H9 (cell line): ENCODE measurements around the gene MAP2K3. TPM values are rescaled to one million over a fixed set of nuclear protein-coding genes. Genes with fewer than 3 reads are reported as not detected.

Source experiments
- DNase-seq: peaks from one replicate; pipeline ENCODE4 v3.0.0-alpha.2; 2017
- H2AFZ ChIP-seq: one replicate; pipeline ENCODE4 v1.6.1; 2013; ENCODE audit warnings: mild to moderate bottlenecking, low read length, control low read depth, moderate library complexity
- H2AK5ac ChIP-seq: 2 replicates; pipeline ENCODE4 v1.6.1; 2013; ENCODE audit warnings: low read length, control low read depth, mixed read lengths; ENCODE audit not compliant: insufficient read length
- H2BK120ac ChIP-seq: one replicate; pipeline ENCODE4 v1.6.1; 2013; ENCODE audit warnings: low read depth, mild to moderate bottlenecking, low read length, control low read depth, inconsistent platforms; ENCODE audit not compliant: poor library complexity, severe bottlenecking
- H2BK12ac ChIP-seq: 2 replicates; pipeline ENCODE4 v1.6.1; 2013; ENCODE audit warnings: low read length, control low read depth, mixed read lengths, low read depth; ENCODE audit not compliant: insufficient read length
- H2BK15ac ChIP-seq: 2 replicates; pipeline ENCODE4 v1.6.1; 2013; ENCODE audit warnings: low read depth, low read length, control low read depth
- H2BK20ac ChIP-seq: one replicate; pipeline ENCODE4 v1.6.1; 2013; ENCODE audit warnings: low read depth, mild to moderate bottlenecking, low read length, control low read depth, inconsistent platforms; ENCODE audit not compliant: poor library complexity, severe bottlenecking
- H2BK5ac ChIP-seq: 2 replicates; pipeline ENCODE4 v1.6.1; 2013; ENCODE audit warnings: low read length, control low read depth, mixed read lengths; ENCODE audit not compliant: insufficient read length
- H3K14ac ChIP-seq: 2 replicates; pipeline ENCODE4 v1.6.1; 2013; ENCODE audit warnings: low read length, control low read depth; ENCODE audit not compliant: insufficient read depth
- H3K18ac ChIP-seq: 2 replicates; pipeline ENCODE4 v1.6.1; 2013; ENCODE audit warnings: low read depth, mild to moderate bottlenecking, mixed read lengths, low read length, control low read depth; ENCODE audit not compliant: insufficient read length
- H3K23ac ChIP-seq: 2 replicates; pipeline ENCODE4 v1.6.1; 2013; ENCODE audit warnings: low read length, control low read depth, mixed read lengths, low read depth; ENCODE audit not compliant: insufficient read length
- H3K23me2 ChIP-seq: 2 replicates; pipeline ENCODE4 v1.6.1; 2013; ENCODE audit warnings: low read depth, mild to moderate bottlenecking, mixed read lengths, low read length, control low read depth; ENCODE audit not compliant: insufficient read length, poor library complexity, severe bottlenecking
- H3K27ac ChIP-seq: 2 replicates; pipeline ENCODE4 v1.5.1; 2013; ENCODE audit warnings: low read length, control low read depth, mixed read lengths, low read depth; ENCODE audit not compliant: insufficient read length
- H3K27me3 ChIP-seq: 2 replicates; pipeline ENCODE4 v1.6.1; 2013; ENCODE audit warnings: low read length, control low read depth, inconsistent platforms; ENCODE audit not compliant: insufficient read depth
- H3K4ac ChIP-seq: 2 replicates; pipeline ENCODE4 v1.6.1; 2013; ENCODE audit warnings: low read depth, mild to moderate bottlenecking, control low read depth, inconsistent platforms, low read length, moderate library complexity
- H3K4me1 ChIP-seq: 2 replicates; pipeline ENCODE4 v1.6.1; 2013; ENCODE audit warnings: low read length, control low read depth, inconsistent platforms; ENCODE audit not compliant: insufficient read depth
- H3K4me2 ChIP-seq: 2 replicates; pipeline ENCODE4 v1.6.1; 2013; ENCODE audit warnings: low read length, control low read depth, mixed read lengths; ENCODE audit not compliant: insufficient read length, insufficient read depth
- H3K56ac ChIP-seq: 2 replicates; pipeline ENCODE4 v1.6.1; 2013; ENCODE audit warnings: low read depth, mild to moderate bottlenecking, mixed read lengths, low read length, control low read depth; ENCODE audit not compliant: insufficient read length
- H3K79me1 ChIP-seq: 2 replicates; pipeline ENCODE4 v1.6.1; 2013; ENCODE audit warnings: low read depth, mild to moderate bottlenecking, moderate library complexity, low read length, control low read depth, inconsistent platforms; ENCODE audit not compliant: insufficient read depth, poor library complexity, severe bottlenecking
- H3K79me2 ChIP-seq: 2 replicates; pipeline ENCODE4 v1.6.1; 2013; ENCODE audit warnings: low read length, control low read depth, inconsistent platforms; ENCODE audit not compliant: insufficient read depth
- H3K9ac ChIP-seq: 2 replicates; pipeline ENCODE4 v1.6.1; 2013; ENCODE audit warnings: low read length, control low read depth, mixed read lengths; ENCODE audit not compliant: insufficient read length; ENCODE audit errors: extremely low read depth
- H3K9me3 ChIP-seq: one replicate; pipeline ENCODE4 v1.6.1; 2013; ENCODE audit warnings: low read depth, low read length, inconsistent platforms; ENCODE audit not compliant: control insufficient read depth
- H3T11ph ChIP-seq: one replicate; pipeline ENCODE4 v1.6.1; 2013; ENCODE audit warnings: mild to moderate bottlenecking, low read length, control low read depth, inconsistent platforms
- H4K20me1 ChIP-seq: one replicate; pipeline ENCODE4 v1.6.1; 2013; ENCODE audit not compliant: control insufficient read depth, insufficient read length, insufficient read depth
- H4K5ac ChIP-seq: 2 replicates; pipeline ENCODE4 v1.6.1; 2013; ENCODE audit warnings: low read depth, mild to moderate bottlenecking, mixed read lengths, low read length, control low read depth; ENCODE audit not compliant: insufficient read length
- H4K8ac ChIP-seq: replicated peaks from 2 replicates; pipeline ENCODE4 v1.6.1; 2013; ENCODE audit warnings: low read length, control low read depth, mixed read lengths, low read depth; ENCODE audit not compliant: insufficient read length
- H4K91ac ChIP-seq: 2 replicates; pipeline ENCODE4 v1.6.1; 2013; ENCODE audit warnings: low read depth, mild to moderate bottlenecking, moderate library complexity, mixed read lengths, low read length, control low read depth; ENCODE audit not compliant: insufficient read length
- H3K27ac Mint-ChIP-seq, 3 experiments: 2 replicates in 2 of 3; 3 replicates in 1 of 3; pipeline ENCODE4 v1.8.0; 2020 to 2021; ENCODE audit warnings: mixed read lengths in 3 of 3, mild to moderate bottlenecking in 1 of 3, moderate library complexity in 1 of 3
- H3K27me3 Mint-ChIP-seq: 2 replicates; pipeline ENCODE4 v1.8.0; 2021; ENCODE audit warnings: low read depth, mild to moderate bottlenecking, moderate library complexity, mixed read lengths
- H3K36me3 Mint-ChIP-seq, 3 experiments: 2 replicates in 2 of 3; 3 replicates in 1 of 3; pipeline ENCODE4 v1.8.0; 2020 to 2021; ENCODE audit warnings: low read depth in 3 of 3, mixed read lengths in 3 of 3; ENCODE audit not compliant: insufficient read depth in 1 of 3
- H3K4me1 Mint-ChIP-seq, 2 experiments: 2 replicates each; pipeline ENCODE4 v1.8.0; 2020; ENCODE audit warnings: mixed read lengths in 2 of 2
- H3K4me3 Mint-ChIP-seq, 2 experiments: 2 replicates in 1 of 2; 3 replicates in 1 of 2; pipeline ENCODE4 v1.8.0; 2020 to 2021; ENCODE audit warnings: mild to moderate bottlenecking in 2 of 2, mixed read lengths in 2 of 2, moderate library complexity in 1 of 2
- H3K9me3 Mint-ChIP-seq, 2 experiments: 2 replicates in 1 of 2; 3 replicates in 1 of 2; pipeline ENCODE4 v1.8.0; 2020; ENCODE audit warnings: mild to moderate bottlenecking in 2 of 2, mixed read lengths in 2 of 2, moderate library complexity in 1 of 2
- CTCF ChIP-seq: fragments of 200-600 bp; sonication (generic); conservative IDR thresholded peaks from 3 replicates; pipeline ENCODE4 v1.8.0; 2021; ENCODE audit warnings: antibody characterized with exemption, mild to moderate bottlenecking
- WGBS: extraction: QIAGEN DNeasy Blood & Tissue Kit; methylation state at CpG from one replicate; pipeline ENCODE4 v1.1.7; 2013; ENCODE audit warnings: missing lambda C conversion rate, low lambda C conversion rate, mixed read lengths; ENCODE audit not compliant: insufficient read length; ENCODE audit errors: extremely low coverage; 5-methylcytosine and 5-hydroxymethylcytosine counted together
- total RNA-seq: library from RNA; stranded (reverse); gene quantifications from 2 replicates; pipeline ENCODE4 v1.2.1, GENCODE V29; 2021

The MAP2K3 gene
- total RNA-seq, 1 experiment from 2014 or later, result 26.1 TPM

GRCh38 chr17:21294321-21295035 is 10.0 kb downstream of the MAP2K3 start:
- H3K79me2 ChIP-seq, result 0 out of 2 replicates have a peak, but pooled peaks cover 2% of the 10 kb centered on the region
- H3K18ac ChIP-seq, result no peak overlapping the region
- H3K23me2 ChIP-seq, result no peaks in the 10 kb centered on the region
- peak overlapping the region; percentile 37 for H4K91ac ChIP-seq
- H4K5ac ChIP-seq, result no peak overlapping the region
- Mint-ChIP-seq H3K9me3 (peaks cover 67 to 79% of the 10 kb centered on the region in 2 experiments), H3K27ac (peak overlapping the region in 2 of 3 experiments; percentile 15 to 94; a peak in 3 of 7 replicates), H3K27me3 (peaks cover 6% of the 10 kb centered on the region), H3K4me3 (no peak overlapping the region; a peak in 1 of 5 replicates), H3K4me1 (no peaks in the 10 kb centered on the region), H3K36me3 (peaks cover 0 to 24% (median 11%) of the 10 kb centered on the region in 3 experiments; a peak in 5 of 7 replicates)
- no peak overlapping the region for H3K23ac ChIP-seq
- no peak overlapping the region for H3T11ph ChIP-seq
- no peak overlapping the region for H3K9ac ChIP-seq
- H3K79me1 ChIP-seq, result no peaks in the 10 kb centered on the region
- no peak overlapping the region for H2BK12ac ChIP-seq
- H3K4me2 ChIP-seq, result no peak overlapping the region
- no peak overlapping the region for H3K56ac ChIP-seq
- H2BK15ac ChIP-seq, result no peak overlapping the region
- no peak overlapping the region for H3K27ac ChIP-seq
- no peaks in the 10 kb centered on the region for H3K27me3 ChIP-seq
- no peak overlapping the region for H4K8ac ChIP-seq
- no CpG with 5 or more reads among the region's 12 CpGs for WGBS
- no peak overlapping the region for H2AFZ ChIP-seq
- no peak overlapping the region for H2BK5ac ChIP-seq
- no peaks in the 10 kb centered on the region for H4K20me1 ChIP-seq
- TF ChIP-seq CTCF, result no peak
- H2BK120ac ChIP-seq, result no peak overlapping the region
- no peak overlapping the region for H2BK20ac ChIP-seq
- peaks cover 47% of the 10 kb centered on the region for H3K9me3 ChIP-seq
- H3K4me1 ChIP-seq, result no peaks in the 10 kb centered on the region
- peak overlapping the region; percentile 44 for H3K14ac ChIP-seq
- H2AK5ac ChIP-seq, result no peak overlapping the region
- DNase-seq, result no peak
- H3K4ac ChIP-seq, result no peak overlapping the region
